Raji (cell line): ENCODE results near the gene CSF3.
A peak's percentile ranks its signal among the peaks of the same experiment; 100 is the strongest.

Experiments
- POLR2A ChIP-seq: IDR thresholded peaks from 2 replicates; pipeline ENCODE4 v1.6.1; 2011; ENCODE audit warnings: low read depth, low read length, control low read depth; ENCODE audit not compliant: insufficient read depth

Gene CSF3

DNA sequence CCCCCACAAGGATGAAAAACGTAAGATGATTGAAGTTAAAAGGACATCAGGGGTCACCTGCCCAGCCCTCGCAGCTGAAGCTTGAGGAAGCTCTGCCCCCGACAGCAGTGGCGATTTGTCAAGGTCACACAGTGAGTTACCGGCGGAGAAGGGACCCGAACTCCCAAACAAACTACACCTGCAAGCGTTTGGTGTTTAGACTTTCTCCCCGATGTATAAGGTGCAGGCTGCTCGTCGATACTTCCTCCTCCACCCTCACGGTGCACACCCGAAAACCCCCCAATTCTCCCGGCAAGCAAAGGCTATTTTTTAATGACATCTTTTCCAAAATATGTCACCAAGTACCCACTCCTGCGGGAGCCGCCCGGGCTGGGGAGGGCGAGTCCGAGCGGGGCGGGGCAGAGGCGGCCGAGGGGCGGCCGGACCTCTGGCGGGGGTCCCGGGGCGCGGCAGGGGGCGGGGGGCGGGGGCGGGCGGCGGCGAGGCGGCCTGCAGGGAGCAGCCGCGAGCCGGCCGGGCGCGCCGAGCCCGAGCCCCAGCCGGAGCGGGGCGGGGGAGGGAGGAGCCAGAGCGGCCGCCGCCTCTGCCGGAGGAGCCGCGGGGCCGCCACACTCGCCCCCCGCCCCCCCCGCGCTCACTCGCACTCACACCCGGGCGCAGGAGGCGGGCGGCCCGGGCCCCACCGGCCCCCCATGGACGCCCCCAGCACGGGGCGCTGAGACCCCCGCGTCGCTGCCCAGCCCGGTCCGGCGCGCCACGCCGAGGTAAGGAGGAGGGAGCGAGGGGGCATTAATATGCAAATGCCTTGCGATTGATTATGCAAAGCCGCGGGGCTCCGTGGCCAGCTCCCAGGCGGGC is 47.3 kb downstream of the CSF3 start, which contains the start of gene THRA:
THRA (plus strand) TSS at position 637 of the 858 bp plus-strand sequence. CDS start 11,524 bp downstream, outside the sequence.
- TF ChIP-seq POLR2A = no peak; the same call in 1 of the 2 replicates

GRCh38 chr17:40063187-40063771 is 48.0 kb downstream of the CSF3 start:
- peak; percentile 64; the same call in 1 of the 2 replicates for TF ChIP-seq POLR2A

GRCh38 chr17:40063901-40064531 is 48.8 kb downstream of the CSF3 start:
- no peak for TF ChIP-seq POLR2A

DNA sequence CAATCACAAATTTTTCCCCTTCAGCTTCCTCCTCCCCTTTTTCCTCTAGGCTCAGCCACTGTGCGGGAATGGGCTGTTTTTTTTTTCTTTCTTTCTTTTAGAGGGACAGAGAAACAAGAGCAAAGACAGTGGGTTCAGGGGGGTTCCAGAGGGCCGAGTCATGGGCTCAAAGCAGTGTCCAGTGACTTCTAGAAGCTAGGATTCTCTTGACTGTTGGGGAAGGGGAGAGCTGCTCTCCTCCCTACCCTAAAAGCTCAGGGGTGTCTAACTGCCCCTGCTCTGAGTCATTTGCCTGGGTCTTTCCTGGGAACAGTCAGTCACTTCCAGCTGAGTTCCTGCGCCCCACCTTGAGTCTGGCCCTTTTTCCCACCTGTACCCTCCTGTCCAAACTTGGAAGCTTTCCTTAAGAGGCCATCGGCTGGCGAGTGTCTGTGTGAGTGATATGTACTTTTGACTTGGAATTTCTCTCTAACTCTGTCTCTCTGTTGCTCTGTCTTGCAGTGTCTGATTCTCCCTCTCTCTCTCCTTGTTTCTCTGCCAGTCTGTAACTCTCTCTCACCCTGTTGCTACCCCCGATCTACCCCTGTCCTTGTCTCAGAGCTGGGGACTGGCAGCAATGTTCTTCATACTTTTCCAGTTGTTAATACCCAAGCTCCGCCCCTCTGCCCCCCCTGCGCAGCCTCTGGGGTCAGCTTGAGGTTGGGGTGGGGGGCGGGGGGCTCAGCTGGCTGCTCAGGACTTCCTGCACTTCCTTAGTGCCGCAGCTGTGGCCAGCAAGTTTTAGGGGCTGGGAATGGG is 49.9 kb downstream of the CSF3 start:
- no peak for TF ChIP-seq POLR2A

- no peak for TF ChIP-seq POLR2A
Measured at GRCh38 chr17:40065769-40066510, 50.7 kb downstream of the CSF3 start.
